HG03103 (cell line): Measurements from ENCODE around the gene EXO1.
"Not testable (repeated sequence)": the region's sequence is repeated elsewhere in the genome, so short reads cannot be mapped to it uniquely, and the experiment has no call there.

Experiments used
- ATAC-seq: cut with Tn5 transposase; IDR thresholded peaks from one replicate; pipeline ENCODE4 v1.9.1; 2021; ENCODE audit warnings: low read depth; ENCODE audit not compliant: unreplicated experiment

EXO1 gene

DNA sequence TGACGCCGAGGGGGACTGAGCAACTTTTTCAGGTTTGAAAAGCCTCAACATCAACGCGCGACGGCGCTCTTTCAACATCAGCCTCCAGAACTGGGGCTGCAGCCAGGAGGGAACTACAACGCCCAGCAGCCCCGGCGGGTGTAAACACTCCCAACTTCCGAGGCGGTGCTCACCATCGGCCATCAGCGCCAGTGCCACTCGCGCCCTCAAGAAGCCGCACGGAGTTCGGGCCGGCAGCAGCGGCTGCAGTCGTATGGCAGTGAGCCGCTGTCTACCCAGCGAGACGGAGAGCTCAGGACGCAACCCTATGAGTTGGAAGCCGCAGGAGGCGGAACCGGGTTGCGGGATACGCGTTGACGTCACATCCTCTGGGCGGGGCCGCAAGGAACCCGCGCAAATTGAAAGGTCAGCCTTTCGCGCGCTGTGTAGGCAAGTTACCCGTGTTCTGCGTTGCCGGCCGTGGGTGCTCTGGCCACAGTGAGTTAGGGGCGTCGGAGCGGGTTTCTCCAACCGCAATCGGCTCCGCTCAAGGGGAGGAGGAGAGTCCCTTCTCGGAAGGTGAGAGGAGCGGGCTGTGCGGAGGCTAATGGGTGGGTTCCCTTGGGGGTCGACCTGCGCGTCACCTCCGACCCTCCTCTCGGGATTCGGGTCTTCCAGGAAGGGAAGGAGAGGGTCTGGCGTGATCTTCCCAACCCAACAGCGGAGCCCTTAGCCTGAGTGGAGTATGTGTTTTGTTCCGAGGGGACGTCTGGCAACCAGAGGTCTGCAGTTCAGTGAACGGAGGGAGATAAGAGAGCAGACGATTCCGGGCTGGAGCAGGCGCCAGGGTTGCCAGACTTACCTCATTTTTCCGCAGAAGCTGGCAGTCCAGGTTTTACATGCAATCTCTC lies at the start of gene EXO1:
Gene EXO1, plus strand, starts transcription at position 409 of the 890 bp plus-strand sequence. CDS start 2,222 bp downstream, outside the sequence.
- peak; percentile 96 for ATAC-seq

- no peak for ATAC-seq
Observed at GRCh38 chr1:241799416-241799815, 48.6 kb upstream of the EXO1 start.

GRCh38 chr1:241800640-241801039 lies 47.4 kb upstream of the EXO1 start:
- ATAC-seq, result no peak

DNA sequence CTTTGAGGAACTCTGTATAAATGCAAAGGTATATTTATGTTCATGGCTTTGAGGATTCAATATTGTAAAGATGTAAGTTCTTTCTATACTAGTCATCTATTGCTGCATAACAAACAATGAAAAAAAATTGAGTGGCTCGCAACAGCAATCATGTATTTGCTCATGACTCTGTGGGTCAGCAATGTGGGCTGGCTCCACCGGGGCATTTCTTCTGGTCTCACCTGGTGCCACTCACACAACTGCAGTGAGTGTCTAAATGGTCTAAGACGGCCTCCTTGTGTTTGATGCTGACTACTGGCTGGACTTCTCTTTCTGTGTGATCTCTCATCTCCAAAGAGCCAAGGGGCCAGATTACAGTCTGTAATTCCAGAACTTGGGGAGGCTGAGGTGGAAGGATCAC lies 45.1 kb upstream of the EXO1 start:
- no peak for ATAC-seq

- not testable (repeated sequence) for ATAC-seq
Observed at GRCh38 chr1:241804706-241805105, 43.3 kb upstream of the EXO1 start.

DNA sequence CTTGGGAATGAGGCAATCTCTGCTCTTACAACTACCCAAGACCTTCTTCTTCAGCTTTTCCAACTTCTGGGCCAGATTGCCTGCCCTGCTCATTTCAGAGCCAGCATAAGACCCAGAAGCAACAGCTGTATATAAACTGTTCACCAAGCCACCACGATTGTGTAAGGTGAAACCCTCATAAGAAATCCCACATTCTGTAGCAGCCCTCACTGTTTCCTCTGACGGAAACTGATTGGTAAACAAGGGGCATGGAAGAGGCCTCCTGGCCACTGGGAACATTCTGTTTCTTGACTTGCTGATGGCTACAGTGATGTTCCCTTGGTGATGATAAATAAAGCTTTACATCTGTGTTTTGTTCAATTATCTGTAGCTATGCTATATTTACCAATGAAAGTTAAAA lies 39.7 kb upstream of the EXO1 start:
- no peak for ATAC-seq

GRCh38 chr1:241810769-241811405 lies 37.1 kb upstream of the EXO1 start:
- ATAC-seq, result no peak

GRCh38 chr1:241813768-241814320 lies 34.2 kb upstream of the EXO1 start:
- no peak for ATAC-seq

GRCh38 chr1:241816008-241816407 lies 32.0 kb upstream of the EXO1 start:
- ATAC-seq, result no peak

- ATAC-seq, result no peak
Observed at GRCh38 chr1:241817331-241817792, 30.6 kb upstream of the EXO1 start.

DNA sequence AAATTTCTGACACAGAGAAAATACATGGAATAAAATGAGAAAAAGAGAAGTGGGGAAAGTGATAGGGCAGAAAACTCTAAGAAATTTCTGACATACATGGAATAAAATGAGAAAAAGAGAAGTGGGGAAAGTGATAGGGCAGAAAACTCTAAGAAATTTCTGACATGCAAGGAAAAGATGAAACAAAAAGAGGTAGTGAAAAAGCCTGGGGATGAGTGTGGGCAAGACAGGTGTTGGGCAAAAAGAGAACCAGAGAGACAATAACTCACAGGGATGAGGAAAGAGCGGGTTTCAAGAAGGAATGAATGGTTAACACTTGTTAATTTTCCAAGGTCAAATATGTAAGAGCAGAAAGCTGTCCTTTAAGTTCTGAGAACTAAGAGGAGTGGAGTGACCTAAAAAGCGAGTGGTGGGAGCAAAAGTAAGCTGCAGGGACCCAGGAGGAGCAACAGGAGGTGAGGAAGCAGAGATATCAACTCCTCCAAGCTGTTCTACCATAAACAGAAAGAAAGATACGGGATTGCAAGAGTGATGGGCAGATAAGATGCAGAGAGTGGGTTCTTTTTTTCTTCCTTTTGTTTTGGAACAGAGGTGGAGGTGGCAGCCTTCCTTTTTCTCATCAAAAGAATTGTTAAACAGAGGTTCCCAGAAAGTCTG lies 29.9 kb upstream of the EXO1 start:
- ATAC-seq, result peak; percentile 53

DNA sequence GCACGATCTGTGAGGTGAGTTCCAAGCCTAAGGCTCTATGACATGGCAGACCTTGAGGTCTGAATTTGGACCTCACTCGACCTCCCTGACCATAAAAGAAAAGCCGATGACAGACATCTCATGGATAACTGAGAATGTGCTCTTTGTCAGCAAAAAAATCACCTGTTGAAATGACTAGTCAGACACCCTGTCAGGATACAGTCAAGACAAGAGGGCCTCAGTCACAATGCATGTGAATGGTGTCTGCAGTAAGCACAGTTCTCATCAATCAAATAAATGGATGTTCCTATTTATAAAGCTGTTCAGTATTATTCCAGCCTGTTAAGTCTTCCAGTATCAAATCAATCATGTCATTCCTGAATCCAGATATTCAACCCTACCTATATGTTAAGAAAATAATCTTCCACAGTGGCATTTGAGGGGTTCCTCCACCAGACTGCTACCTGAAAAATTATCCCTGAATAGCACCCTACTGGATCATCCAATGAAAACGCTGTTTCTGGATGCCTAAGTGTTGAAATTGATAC lies 28.6 kb upstream of the EXO1 start:
- no peak for ATAC-seq

DNA sequence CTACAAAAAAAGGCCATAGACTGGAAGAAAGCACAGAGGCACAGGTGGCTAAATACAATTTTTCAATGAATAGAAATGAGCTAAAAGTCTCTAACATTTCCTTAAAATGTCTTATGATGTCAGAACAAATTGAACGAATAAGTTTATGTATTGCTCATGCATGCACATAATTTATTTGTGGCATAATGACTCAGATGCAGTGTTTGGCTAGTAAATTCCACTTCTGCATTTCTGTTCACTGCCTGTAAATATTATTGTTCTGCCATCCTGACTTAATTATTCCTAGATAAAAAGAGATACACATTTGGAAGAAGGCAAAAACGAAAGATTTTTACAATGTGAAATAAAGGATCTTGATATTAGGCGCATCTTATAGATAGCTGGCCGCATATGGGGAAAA lies 26.6 kb upstream of the EXO1 start:
- no peak for ATAC-seq

- ATAC-seq, result no peak
Observed at GRCh38 chr1:241822846-241823245, 25.2 kb upstream of the EXO1 start.

DNA sequence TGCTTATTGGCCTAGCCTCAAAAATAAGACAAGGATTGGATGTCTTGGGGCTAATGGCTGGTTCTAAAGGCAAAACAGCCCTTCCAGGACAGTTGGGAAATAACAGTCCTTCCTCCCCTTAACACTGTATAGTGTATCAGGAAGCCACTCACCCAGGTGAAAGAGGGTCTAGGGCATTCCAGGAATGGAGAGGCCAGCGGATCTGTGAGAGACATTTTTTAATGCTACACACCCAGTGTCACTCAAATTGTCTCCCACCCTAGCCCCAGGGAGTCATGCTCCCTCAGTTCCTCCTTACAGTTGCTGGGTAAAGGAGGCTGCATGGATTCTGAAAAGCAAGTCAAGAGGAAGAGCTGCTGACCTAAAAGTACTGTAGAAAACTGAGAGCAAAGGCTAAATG lies 24.1 kb upstream of the EXO1 start:
- no peak for ATAC-seq

GRCh38 chr1:241825581-241825980 lies 22.4 kb upstream of the EXO1 start:
- no peak for ATAC-seq

GRCh38 chr1:241826613-241827012 lies 21.4 kb upstream of the EXO1 start:
- ATAC-seq, result not testable (repeated sequence)

DNA sequence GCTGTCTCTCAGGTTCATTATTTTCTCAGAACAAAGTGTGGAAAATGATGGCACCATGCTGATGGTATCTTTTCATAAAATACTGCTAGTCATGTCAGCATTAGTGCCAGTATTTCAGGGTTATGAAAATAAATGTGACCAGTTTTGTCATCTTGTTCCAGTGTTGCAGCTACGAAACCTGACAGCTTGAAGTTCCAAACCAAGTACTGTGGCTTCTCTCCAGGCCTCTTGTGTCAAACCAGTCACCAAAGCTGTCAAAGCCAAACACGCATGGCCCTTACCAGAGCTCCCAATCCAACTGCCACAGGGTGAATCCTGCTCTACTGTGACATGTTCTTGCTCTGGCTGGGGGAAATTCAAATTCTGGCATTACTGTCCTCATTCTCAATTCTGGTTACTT lies 20.7 kb upstream of the EXO1 start:
- no peak for ATAC-seq

DNA sequence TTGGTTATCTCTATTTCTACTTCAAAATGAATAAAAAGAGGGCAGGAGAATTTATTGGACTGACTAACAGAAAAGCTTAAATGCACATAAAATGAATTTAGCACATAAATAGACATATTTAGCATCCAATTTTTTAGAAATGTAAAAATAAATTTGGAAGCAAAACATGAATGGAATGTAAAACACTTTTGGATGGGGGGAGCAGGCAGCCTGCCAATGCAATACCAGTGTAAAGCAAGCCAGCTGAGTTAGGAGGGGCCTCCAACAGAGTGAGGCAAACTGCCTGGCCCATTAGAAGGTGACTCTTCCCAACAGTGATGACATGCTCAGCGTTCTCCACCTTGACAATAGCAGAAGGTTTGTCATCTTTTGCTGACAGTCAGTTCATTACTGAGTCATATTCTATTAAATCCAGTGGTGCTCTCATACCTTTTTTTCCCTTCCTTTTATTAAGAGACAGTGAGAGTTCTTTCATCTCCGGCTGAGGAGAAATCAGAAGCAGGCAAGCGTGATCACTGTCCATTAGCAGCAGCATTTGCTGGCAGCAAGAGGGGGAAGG lies 19.5 kb upstream of the EXO1 start:
- ATAC-seq, result no peak

DNA sequence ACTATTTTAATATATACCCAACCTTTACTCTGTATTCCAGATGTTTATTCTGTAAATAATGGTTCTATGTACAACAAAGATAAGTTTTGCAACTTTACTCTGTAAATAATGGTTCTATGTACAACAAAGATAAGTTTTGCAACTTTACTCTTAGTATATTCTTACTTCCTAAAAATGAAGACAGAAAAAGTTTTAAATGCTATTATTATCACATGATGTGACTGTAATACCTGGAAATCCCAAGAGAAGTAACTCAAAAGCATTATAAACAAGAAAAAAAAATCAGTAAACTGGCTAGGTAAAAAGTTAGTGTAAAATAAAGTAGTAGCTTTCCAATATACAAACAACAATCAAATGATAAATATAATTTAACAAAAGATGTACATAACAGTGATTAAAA lies 18.5 kb upstream of the EXO1 start:
- ATAC-seq, result no peak
